ENCODE measurements around the gene MGLL. TPM values are rescaled to one million over a fixed set of nuclear protein-coding genes. Genes with fewer than 3 reads are reported as not detected.

The MGLL gene
- total RNA-seq, 1 experiment from 2014 or later, result 6.8 TPM

DNA sequence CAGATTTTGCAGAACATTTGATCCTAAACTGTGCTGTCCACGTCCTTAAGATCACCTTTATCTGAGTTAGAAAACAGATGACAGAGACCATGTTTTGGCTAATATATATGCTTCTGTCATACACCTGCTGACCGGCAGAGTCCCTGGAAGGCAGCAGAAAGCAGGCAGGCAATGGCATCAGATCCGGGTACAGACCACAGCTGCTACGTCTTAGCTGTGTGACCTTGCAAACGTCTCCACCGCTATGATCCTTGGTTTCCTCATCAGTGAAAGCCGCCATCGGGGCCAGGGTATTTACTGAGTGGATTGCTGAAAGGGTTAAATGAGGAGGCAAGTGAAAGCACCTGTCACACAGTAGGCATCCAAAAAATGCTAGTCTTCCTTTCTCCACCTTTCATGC is 77.4 kb downstream of the MGLL start:
- ChIA-PET POLR2A (no interaction called here), CTCF (no interaction called here), RAD21 (ENCODE audit: low non-redundant PET in 1 of 2, low total read pairs in 2 of 2, uncharacterized antibody in 2 of 2, unreplicated experiment in 2 of 2) (no interaction called here)
- Histone ChIP-seq H3K9ac (ENCODE audit: low read length) (no peak overlapping the region), H3K4me1 (ENCODE audit: control insufficient read depth in 1 of 2, insufficient read depth in 2 of 2, low read length in 2 of 2) (peaks cover 16 to 36% of the 10 kb centered on the region in 2 experiments), H3K36me3 (ENCODE audit: control insufficient read depth in 1 of 2, insufficient read depth in 2 of 2, low read length in 2 of 2) (no peaks in the 10 kb centered on the region), H3K9me2 (ENCODE audit: insufficient read depth) (no peaks in the 10 kb centered on the region), H3K4me3 (replicated peaks in 1 of 2; ENCODE audit: low read depth in 1 of 2, low read length in 2 of 2) (no peak overlapping the region), H2AFZ (ENCODE audit: low read depth, low read length, poor library complexity, severe bottlenecking) (no peak overlapping the region), H3K27me3 (ENCODE audit: insufficient read depth, low read length) (no peaks in the 10 kb centered on the region), H3K27ac (ENCODE audit: low read depth, low read length) (no peak overlapping the region), H3K4me2 (ENCODE audit: low read length) (no peak overlapping the region), H4K20me1 (ENCODE audit: insufficient read depth) (no peaks in the 10 kb centered on the region), H3K79me2 (ENCODE audit: insufficient read depth, low read length) (no peaks in the 10 kb centered on the region), H3K9me3 (ENCODE audit: control insufficient read depth in 1 of 2, insufficient read depth in 1 of 2, low read depth in 1 of 2, low read length in 2 of 2) (no peaks in the 10 kb centered on the region)
- no peak for TF ChIP-seq ELF1 (IDR thresholded peaks at IDR 0.05; ENCODE audit: borderline replicate concordance, low read depth)
- no peak for TF ChIP-seq POLR2AphosphoS5 (IDR thresholded peaks at IDR 0.05; ENCODE audit: low read depth, low read length)
- TF ChIP-seq CBX3 (IDR thresholded peaks at IDR 0.05; ENCODE audit: low read depth), result no peak
- TF ChIP-seq SIN3A (IDR thresholded peaks at IDR 0.05; ENCODE audit: low read depth), result no peak
- TF ChIP-seq EZH2phosphoT487 (IDR thresholded peaks at IDR 0.05; ENCODE audit: borderline replicate concordance), result no peak
- no peak for TF ChIP-seq TCF7L2 (IDR thresholded peaks at IDR 0.05; ENCODE audit: borderline replicate concordance, extremely low read depth, insufficient read depth, insufficient read length)
- TF ChIP-seq SP1 (IDR thresholded peaks at IDR 0.05; ENCODE audit: low read depth), result no peak
- no peak for TF ChIP-seq ZNF274 (IDR thresholded peaks at IDR 0.05; ENCODE audit: low read depth, low read length)
- TF ChIP-seq, protein P1, sequence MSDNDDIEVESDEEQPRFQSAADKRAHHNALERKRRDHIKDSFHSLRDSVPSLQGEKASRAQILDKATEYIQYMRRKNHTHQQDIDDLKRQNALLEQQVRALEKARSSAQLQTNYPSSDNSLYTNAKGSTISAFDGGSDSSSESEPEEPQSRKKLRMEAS (IDR thresholded peaks at IDR 0.05), result no peak
- TF ChIP-seq CEBPB (IDR thresholded peaks at IDR 0.05; ENCODE audit: low read depth), result no peak
- TF ChIP-seq, protein P2, sequence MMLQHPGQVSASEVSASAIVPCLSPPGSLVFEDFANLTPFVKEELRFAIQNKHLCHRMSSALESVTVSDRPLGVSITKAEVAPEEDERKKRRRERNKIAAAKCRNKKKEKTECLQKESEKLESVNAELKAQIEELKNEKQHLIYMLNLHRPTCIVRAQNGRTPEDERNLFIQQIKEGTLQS (IDR thresholded peaks at IDR 0.05), result no peak
- TF ChIP-seq EZH2 (IDR thresholded peaks at IDR 0.05), result no peak
- TF ChIP-seq, protein P3, sequence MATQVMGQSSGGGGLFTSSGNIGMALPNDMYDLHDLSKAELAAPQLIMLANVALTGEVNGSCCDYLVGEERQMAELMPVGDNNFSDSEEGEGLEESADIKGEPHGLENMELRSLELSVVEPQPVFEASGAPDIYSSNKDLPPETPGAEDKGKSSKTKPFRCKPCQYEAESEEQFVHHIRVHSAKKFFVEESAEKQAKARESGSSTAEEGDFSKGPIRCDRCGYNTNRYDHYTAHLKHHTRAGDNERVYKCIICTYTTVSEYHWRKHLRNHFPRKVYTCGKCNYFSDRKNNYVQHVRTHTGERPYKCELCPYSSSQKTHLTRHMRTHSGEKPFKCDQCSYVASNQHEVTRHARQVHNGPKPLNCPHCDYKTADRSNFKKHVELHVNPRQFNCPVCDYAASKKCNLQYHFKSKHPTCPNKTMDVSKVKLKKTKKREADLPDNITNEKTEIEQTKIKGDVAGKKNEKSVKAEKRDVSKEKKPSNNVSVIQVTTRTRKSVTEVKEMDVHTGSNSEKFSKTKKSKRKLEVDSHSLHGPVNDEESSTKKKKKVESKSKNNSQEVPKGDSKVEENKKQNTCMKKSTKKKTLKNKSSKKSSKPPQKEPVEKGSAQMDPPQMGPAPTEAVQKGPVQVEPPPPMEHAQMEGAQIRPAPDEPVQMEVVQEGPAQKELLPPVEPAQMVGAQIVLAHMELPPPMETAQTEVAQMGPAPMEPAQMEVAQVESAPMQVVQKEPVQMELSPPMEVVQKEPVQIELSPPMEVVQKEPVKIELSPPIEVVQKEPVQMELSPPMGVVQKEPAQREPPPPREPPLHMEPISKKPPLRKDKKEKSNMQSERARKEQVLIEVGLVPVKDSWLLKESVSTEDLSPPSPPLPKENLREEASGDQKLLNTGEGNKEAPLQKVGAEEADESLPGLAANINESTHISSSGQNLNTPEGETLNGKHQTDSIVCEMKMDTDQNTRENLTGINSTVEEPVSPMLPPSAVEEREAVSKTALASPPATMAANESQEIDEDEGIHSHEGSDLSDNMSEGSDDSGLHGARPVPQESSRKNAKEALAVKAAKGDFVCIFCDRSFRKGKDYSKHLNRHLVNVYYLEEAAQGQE (IDR thresholded peaks at IDR 0.05; ENCODE audit: low read depth), result no peak
- no peak for TF ChIP-seq RAD21 (IDR thresholded peaks at IDR 0.05; ENCODE audit: low read depth)
- TF ChIP-seq SRF (IDR thresholded peaks at IDR 0.05; ENCODE audit: low read depth), result no peak
- TF ChIP-seq, protein P4, sequence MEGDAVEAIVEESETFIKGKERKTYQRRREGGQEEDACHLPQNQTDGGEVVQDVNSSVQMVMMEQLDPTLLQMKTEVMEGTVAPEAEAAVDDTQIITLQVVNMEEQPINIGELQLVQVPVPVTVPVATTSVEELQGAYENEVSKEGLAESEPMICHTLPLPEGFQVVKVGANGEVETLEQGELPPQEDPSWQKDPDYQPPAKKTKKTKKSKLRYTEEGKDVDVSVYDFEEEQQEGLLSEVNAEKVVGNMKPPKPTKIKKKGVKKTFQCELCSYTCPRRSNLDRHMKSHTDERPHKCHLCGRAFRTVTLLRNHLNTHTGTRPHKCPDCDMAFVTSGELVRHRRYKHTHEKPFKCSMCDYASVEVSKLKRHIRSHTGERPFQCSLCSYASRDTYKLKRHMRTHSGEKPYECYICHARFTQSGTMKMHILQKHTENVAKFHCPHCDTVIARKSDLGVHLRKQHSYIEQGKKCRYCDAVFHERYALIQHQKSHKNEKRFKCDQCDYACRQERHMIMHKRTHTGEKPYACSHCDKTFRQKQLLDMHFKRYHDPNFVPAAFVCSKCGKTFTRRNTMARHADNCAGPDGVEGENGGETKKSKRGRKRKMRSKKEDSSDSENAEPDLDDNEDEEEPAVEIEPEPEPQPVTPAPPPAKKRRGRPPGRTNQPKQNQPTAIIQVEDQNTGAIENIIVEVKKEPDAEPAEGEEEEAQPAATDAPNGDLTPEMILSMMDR (IDR thresholded peaks at IDR 0.05 in 2 of 3, conservative IDR thresholded peaks at IDR 0.05 in 1 of 3; ENCODE audit: borderline replicate concordance in 1 of 3, insufficient read depth in 1 of 3, low read depth in 2 of 3, low read length in 2 of 3), result no peak
- no peak for TF ChIP-seq POLR2A (IDR thresholded peaks at IDR 0.05; ENCODE audit: borderline replicate concordance, extremely low read depth, insufficient read depth, insufficient read length)
- no peak for TF ChIP-seq YY1 (IDR thresholded peaks at IDR 0.05; ENCODE audit: extremely low read depth, insufficient replicate concordance, low read depth, low read length)
- DNase-seq (ENCODE audit: low read depth, low spot score) (no peak), ATAC-seq (no peak)
- intact Hi-C loops (cut with micrococcal nuclease), result no loop called here
- no TSS peak for BruUV-seq (replicated peaks)
